ENCODE measurements around the gene MTMR3.

MTMR3 gene

GRCh38 chr22:29947410-29948384 is 64.7 kb downstream of the MTMR3 start:
- Histone ChIP-seq H3K27me3 (replicated peaks; ENCODE audit: insufficient read depth, low read length) (no peaks in the 10 kb centered on the region), H3K9me3 (replicated peaks; ENCODE audit: insufficient read depth, low read length) (no peaks in the 10 kb centered on the region), H3K27ac (ENCODE audit: low read length) (no peak overlapping the region), H3K9me2 (replicated peaks; ENCODE audit: insufficient read depth, low read length) (no peaks in the 10 kb centered on the region), H2AFZ (ENCODE audit: low read length) (no peak overlapping the region), H3K4me1 (ENCODE audit: low read length) (no peaks in the 10 kb centered on the region), H3K4me3 (ENCODE audit: low read length) (no peak overlapping the region), H3K79me2 (ENCODE audit: low read length) (peaks cover 79% of the 10 kb centered on the region), H3K9ac (ENCODE audit: low read length) (no peak overlapping the region), H3K36me3 (replicated peaks; ENCODE audit: insufficient read depth, low read length) (no peaks in the 10 kb centered on the region), H4K20me1 (ENCODE audit: insufficient read depth, low read length) (peaks cover 5% of the 10 kb centered on the region; the same call in 1 of the 2 replicates), H3F3A (ENCODE audit: insufficient read depth, low read length) (no peaks in the 10 kb centered on the region), H3K4me2 (ENCODE audit: low read depth, low read length) (no peak overlapping the region)
- no peak for TF ChIP-seq EZH2phosphoT487 (IDR thresholded peaks at IDR 0.05; ENCODE audit: low read length)
- TF ChIP-seq EZH2 (optimal IDR thresholded peaks at IDR 0.05; ENCODE audit: low read depth, low read length), result no peak
- TF ChIP-seq, protein P1, sequence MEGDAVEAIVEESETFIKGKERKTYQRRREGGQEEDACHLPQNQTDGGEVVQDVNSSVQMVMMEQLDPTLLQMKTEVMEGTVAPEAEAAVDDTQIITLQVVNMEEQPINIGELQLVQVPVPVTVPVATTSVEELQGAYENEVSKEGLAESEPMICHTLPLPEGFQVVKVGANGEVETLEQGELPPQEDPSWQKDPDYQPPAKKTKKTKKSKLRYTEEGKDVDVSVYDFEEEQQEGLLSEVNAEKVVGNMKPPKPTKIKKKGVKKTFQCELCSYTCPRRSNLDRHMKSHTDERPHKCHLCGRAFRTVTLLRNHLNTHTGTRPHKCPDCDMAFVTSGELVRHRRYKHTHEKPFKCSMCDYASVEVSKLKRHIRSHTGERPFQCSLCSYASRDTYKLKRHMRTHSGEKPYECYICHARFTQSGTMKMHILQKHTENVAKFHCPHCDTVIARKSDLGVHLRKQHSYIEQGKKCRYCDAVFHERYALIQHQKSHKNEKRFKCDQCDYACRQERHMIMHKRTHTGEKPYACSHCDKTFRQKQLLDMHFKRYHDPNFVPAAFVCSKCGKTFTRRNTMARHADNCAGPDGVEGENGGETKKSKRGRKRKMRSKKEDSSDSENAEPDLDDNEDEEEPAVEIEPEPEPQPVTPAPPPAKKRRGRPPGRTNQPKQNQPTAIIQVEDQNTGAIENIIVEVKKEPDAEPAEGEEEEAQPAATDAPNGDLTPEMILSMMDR (IDR thresholded peaks at IDR 0.05; ENCODE audit: low read length), result no peak
- DNase-seq, result no peak

- Histone ChIP-seq H3K4me2 (ENCODE audit: low read depth, low read length) (no peak overlapping the region), H3K4me3 (ENCODE audit: low read length) (no peak overlapping the region), H3K36me3 (replicated peaks; ENCODE audit: insufficient read depth, low read length) (no peaks in the 10 kb centered on the region), H3K4me1 (ENCODE audit: low read length) (no peaks in the 10 kb centered on the region), H3K9me2 (replicated peaks; ENCODE audit: insufficient read depth, low read length) (no peaks in the 10 kb centered on the region), H3K27ac (ENCODE audit: low read length) (no peak overlapping the region), H3F3A (ENCODE audit: insufficient read depth, low read length) (no peaks in the 10 kb centered on the region), H3K27me3 (replicated peaks; ENCODE audit: insufficient read depth, low read length) (no peaks in the 10 kb centered on the region), H4K20me1 (ENCODE audit: insufficient read depth, low read length) (peaks cover 5% of the 10 kb centered on the region; the same call in 1 of the 2 replicates), H3K79me2 (ENCODE audit: low read length) (peaks cover 85% of the 10 kb centered on the region), H2AFZ (ENCODE audit: low read length) (no peak overlapping the region), H3K9ac (ENCODE audit: low read length) (no peak overlapping the region), H3K9me3 (replicated peaks; ENCODE audit: insufficient read depth, low read length) (no peaks in the 10 kb centered on the region)
- TF ChIP-seq EZH2phosphoT487 (IDR thresholded peaks at IDR 0.05; ENCODE audit: low read length) (no peak), EZH2 (optimal IDR thresholded peaks at IDR 0.05; ENCODE audit: low read depth, low read length) (no peak)
- TF ChIP-seq, protein P1 (IDR thresholded peaks at IDR 0.05; ENCODE audit: low read length), result no peak
- no peak for DNase-seq
Measured at GRCh38 chr22:29948385-29948769, 65.4 kb downstream of the MTMR3 start.

- no peak overlapping the region for H3K9ac ChIP-seq (ENCODE audit: low read length)
- H2AFZ ChIP-seq (ENCODE audit: low read length), result no peak overlapping the region
- no peaks in the 10 kb centered on the region for H3K9me2 ChIP-seq (replicated peaks; ENCODE audit: insufficient read depth, low read length)
- no peaks in the 10 kb centered on the region for H3K4me1 ChIP-seq (ENCODE audit: low read length)
- peaks cover 5% of the 10 kb centered on the region; the same call in 1 of the 2 replicates for H4K20me1 ChIP-seq (ENCODE audit: insufficient read depth, low read length)
- no peaks in the 10 kb centered on the region for H3K27me3 ChIP-seq (replicated peaks; ENCODE audit: insufficient read depth, low read length)
- no peaks in the 10 kb centered on the region for H3K36me3 ChIP-seq (replicated peaks; ENCODE audit: insufficient read depth, low read length)
- no peak for DNase-seq
- H3K79me2 ChIP-seq (ENCODE audit: low read length), result peaks cover 85% of the 10 kb centered on the region
- no peak overlapping the region for H3K27ac ChIP-seq (ENCODE audit: low read length)
- no peak overlapping the region for H3K4me2 ChIP-seq (ENCODE audit: low read depth, low read length)
- H3F3A ChIP-seq (ENCODE audit: insufficient read depth, low read length), result no peaks in the 10 kb centered on the region
- no peaks in the 10 kb centered on the region for H3K9me3 ChIP-seq (replicated peaks; ENCODE audit: insufficient read depth, low read length)
- TF ChIP-seq EZH2 (optimal IDR thresholded peaks at IDR 0.05; ENCODE audit: low read depth, low read length), result no peak
- no peak for TF ChIP-seq EZH2phosphoT487 (IDR thresholded peaks at IDR 0.05; ENCODE audit: low read length)
- TF ChIP-seq, protein P1 (IDR thresholded peaks at IDR 0.05; ENCODE audit: low read length), result no peak
- no peak overlapping the region for H3K4me3 ChIP-seq (ENCODE audit: low read length)
Measured at GRCh38 chr22:29949872-29950271, 66.9 kb downstream of the MTMR3 start.

Measured in MM.1S (cell line).